Stimulated activated CD4-positive, alpha-beta T cell treated with anti-CD3 and anti-CD28 coated beads, Interleukin-4, amount 100 ng/mL, for 48 hours (primary cell): ENCODE measurements around the gene SH3RF3.

Experiments used
- DNase-seq, 2 donors: peaks; one replicate each; pipeline ENCODE4 v3.0.0-alpha.2; 2020; ENCODE audit warnings: low read depth in 2 of 2

SH3RF3 gene

DNA sequence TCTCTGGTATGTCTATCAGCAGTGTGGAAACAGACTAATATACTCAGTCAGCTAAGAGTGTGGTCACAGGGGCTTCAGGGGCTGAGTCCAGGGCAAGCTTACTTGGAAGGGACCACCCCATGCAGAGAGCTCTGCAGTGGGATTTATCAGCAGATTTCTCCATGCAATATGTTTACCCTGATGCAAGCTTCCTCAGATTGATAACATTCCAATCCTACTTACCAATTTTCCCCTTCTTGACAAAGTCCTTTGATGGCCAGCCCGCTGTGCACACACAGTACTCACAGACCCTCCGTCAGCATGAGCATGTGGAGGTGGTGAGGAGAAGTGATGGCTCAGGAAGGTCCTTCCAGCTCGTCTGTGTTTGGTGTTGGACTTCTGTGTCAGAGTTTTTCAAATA, 51.8 kb downstream of the SH3RF3 start:
- no peak for DNase-seq

DNA sequence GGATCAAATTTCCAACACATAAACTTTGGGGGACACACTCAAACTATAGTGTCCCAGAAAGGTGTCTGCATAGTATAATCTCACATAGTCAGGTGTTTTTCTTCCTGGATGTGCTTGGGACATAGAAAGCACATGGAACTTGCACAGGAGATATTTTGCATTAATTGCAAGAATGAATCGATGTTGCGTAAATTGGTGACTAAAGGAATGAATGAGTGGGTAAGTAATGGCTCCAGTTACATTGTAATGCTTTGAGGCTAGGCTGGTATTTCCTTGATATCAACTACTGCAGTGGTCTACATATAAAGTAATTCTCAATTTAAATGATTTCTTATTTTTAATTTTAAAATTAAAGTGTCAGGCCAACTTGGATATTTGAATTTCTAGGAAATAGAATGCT, 53.4 kb downstream of the SH3RF3 start:
- no peak for DNase-seq

DNA sequence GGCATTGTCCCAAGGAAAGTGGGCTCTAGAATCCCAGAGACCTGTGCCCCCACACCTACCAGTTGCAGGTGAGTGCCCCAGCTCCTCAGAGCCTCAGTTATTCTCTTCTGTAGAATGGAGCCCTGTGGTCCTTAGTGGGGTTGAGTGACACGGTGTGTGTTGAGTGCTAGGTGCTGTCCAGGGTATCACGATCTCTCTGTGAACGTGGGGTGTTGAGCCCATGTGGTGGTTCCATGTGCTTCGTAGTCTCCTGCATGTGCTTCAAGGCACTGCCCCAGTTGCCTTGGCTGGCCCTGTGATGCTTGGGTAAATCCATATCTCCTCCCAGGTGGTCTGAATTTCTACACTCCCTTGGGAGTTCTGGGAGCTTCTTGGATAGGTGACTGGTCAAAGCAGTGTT, 54.9 kb downstream of the SH3RF3 start:
- no peak for DNase-seq

DNA sequence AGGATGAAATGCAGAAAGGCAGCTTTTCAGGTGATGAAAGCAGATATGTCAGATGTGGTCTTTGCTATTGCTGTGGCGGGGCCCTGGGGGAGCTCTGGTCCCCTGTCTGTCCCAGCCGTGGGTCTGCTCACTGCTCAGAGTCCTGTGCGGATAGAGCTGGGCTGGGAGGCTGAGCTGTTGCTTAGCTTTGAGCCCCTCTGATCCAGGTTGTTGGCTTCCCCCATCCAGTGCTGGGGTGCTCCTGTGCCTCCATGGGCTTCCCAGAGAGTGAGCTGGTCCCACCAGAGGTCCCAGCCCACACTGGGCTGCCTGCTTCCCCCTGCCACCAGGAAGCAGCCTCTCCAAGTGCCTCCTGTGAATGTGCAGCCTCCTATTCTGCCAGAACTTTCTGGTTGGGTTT, 55.4 kb downstream of the SH3RF3 start:
- DNase-seq: no peak

DNA sequence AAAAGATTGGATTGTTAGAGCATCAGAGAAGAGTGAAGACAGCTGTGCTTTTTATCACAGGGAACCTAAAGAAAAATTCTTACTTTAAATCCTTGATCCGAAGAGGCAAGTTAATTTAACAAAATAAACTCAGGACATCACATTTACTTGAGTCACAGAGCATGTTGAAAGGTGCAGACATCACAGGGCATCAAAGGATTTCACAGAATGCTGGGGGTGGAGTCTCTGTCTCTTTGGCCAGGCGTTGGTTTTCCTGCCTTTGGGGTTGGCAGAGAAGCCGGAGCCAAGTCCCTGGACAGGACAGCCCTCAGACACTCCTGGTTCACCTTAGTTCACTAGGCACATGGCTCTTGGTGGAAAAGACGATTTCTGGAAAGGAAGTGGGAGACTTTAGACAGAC, 56.3 kb downstream of the SH3RF3 start:
- no peak for DNase-seq

DNA sequence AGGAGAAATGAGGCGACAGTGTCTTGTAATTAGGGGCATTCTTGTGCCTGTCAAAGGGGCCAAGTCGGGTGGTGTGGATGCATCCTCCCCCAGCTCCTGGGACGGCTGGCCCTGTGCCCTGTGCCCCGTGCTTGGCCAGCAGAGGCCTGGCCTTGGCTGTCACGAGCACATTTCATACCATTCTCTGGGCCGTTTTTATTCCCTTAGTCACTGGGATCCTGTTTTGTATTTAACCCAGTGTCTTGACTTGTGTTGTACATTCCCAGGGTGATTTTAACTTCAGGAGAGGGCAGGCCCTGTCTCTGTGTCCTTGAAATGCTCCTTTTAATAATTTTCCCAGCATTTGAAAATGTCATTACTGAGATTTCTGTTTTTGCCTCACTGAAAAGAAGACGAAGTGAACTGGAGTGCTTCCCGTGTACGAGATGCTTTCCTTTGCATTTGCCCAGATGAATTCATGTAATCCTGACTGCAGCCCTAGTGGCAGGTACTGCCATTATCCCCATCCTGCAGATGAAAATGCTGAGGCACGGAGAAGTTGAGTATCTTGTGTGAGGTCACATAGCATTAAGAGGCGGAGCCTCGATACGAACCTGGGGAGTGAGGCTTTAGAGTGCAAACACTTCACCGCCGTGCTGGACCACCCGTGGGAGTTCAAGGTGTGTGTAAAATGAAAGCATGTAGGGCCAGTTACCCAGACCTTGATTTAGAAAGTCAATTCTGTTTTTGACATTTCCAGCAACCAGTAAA, 57.0 kb downstream of the SH3RF3 start:
- DNase-seq: no peak

DNA sequence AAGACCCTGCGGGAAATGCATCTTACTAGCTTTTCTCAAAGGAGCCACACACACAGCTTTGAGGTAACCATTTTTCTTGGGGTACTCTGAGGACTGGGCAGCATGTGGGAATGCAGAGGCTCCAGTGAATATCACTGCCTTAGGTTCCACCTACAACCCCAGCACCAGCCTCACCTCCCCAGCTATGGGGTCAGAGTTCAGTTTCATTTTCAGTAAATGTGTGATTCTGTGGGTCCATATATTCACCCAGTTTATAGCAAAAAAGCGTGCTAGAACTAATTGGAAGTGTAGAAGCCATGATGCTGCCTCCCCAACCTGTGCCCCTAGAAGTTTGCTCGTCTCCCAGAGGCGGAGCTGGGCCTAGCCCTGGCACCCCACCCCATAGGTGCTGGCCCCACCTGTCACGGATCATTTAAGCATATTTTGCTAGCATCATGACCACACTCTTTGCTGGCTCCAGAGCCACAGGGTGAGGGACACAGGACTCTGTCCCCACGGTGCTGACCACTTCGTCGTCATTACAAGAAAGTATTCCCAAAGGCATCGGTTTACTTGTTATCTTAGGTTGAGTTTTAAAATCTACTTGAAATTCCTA, 57.7 kb downstream of the SH3RF3 start:
- DNase-seq: no peak

DNA sequence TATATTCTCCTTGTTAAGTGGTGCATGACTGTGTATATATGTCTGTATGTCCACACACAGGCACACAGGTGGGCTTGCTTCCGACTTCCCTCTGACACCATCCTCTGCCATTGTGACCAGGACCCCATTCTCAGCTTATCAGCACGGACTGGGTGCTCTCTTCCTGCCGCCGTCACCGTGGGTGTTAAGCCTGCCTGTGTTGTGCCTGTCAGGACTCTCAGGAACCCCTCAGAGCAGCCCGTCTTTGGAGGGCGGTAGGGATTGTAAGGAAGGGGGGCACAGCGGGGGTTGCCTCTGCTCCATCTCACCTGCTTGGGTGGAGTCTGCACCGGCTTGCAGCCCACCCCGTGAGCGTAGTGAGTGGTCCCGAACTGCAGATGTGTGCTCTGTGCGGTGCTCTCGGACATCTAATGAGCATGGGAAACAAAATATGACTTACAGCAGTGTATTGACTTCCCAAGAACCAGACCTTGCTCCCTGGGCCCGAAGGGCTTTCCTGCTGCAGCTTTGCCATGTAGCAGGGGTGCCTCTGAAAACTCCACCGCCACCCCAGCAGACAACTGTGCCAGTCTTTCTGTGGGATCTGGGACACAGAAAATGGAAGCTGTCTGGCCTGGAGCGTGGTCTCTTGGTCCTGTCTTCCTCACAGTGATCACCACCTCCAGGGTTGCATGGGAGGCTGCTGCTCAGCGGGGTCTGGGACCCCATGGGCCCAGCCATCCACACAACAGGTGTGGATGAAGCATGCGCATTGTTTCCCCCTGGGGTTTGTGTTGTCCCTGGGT, 58.9 kb downstream of the SH3RF3 start:
- DNase-seq: no peak

DNA sequence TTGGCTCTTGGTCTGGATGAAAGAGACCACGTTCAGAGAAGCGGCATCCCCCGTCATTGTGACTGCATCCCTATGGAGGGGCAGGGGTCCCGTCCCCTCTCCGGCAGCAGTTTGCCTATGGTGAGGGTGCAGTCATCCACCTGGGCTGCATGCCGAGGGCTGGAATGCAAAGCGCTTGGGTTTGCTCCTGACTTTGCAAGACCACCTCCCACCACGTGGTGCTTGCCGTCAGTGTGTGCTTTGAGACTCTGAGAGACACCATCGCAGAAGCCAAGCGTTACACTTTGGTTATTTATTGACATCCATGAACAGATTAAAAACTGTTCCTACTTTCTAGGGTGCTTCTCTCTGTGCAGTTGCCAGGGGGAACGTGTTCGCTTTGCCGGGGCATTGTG, 59.5 kb downstream of the SH3RF3 start:
- DNase-seq: no peak

DNA sequence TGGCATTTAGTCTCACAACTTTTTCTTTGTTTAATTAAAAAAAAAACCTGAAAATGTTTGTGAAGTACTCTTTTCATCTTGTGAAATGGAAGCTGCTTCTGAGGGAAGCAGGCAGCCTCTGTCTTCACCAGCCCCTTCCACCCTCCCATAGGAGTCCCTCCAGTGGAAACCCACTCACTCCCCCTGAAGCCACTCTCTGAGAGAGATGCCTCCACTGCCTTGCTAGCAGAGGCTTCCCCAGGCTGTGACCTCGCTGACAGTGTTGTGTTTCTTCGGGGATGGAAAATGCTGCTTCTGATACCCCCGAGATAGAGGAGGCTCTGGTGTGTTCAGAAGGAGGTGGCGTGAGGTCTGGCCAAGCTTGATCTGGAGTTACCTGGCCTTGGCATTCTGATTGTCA, 59.9 kb downstream of the SH3RF3 start:
- no peak for DNase-seq

DNA sequence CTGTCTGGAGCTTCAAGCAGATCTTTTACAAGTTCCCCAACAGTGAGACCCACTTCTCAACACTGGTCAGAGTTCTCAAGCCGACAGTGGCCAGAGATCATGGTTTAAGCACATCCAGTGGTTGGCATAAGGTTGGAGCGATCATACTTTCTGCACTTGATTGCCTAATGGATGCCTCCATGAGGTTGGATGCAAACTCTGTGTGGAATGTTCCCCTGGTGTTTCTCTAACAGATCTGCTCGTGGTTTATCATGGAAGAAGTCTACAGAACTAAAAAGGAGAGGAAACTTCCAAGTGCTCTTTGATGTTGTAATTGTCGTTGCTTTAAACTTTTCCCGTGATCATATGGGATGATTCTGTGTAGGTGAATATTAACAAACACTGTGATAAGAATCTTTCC, 60.7 kb downstream of the SH3RF3 start:
- no peak for DNase-seq

DNA sequence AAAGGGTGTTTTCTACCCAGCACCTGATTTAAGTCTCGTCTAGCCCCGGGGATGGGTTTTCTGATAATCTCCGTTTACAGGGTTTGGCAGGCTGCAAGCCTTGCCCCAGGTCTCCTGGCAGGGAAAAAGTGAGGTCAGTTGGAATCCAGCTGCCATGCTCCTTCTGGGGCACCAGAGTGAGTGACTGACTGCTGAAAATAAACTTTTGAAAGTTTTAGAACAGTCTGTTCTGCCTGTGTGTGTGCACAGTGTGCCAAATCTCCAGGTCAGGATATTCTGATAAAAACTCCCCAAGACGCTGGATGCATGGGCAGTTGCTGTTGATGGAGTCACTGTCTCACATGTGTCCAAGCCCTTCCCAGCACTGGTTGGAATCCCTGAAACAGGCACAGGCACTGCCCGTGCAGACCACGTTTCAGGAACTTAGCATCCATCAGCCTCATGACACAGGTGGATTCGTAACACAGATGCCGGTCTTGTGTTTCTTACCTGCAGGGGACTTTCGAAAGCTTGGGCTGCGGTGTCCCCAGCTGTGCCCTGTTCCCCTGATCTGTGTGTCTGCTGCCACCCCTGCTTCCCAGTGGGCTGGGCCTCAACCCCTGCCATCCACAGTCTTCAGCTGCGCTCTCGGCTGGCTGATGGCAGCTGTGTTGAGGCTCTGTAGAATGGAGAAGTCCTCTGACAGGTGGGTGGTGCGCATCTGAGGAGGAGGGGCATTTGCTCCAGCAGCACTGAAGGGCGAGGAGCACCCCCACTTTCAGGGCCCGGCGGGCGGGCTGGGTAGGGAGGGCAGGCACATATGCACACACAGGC, 65.0 kb downstream of the SH3RF3 start:
- DNase-seq: no peak

DNA sequence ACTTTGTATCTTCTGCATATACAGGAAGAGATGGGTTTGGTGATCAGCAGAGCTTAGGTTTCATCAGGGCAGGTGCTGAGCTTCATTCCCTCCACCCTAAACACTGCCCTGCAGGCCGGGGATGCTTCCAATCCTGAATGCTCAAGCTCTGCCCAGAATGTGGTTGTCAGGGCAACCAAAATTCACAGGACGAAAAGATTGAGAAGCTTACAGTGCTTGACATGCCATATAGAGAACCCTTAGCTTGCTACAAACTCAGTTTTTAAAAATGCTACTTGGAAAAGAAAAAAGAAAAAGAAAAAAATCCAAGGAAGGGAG, 65.6 kb downstream of the SH3RF3 start:
- no peak for DNase-seq

DNA sequence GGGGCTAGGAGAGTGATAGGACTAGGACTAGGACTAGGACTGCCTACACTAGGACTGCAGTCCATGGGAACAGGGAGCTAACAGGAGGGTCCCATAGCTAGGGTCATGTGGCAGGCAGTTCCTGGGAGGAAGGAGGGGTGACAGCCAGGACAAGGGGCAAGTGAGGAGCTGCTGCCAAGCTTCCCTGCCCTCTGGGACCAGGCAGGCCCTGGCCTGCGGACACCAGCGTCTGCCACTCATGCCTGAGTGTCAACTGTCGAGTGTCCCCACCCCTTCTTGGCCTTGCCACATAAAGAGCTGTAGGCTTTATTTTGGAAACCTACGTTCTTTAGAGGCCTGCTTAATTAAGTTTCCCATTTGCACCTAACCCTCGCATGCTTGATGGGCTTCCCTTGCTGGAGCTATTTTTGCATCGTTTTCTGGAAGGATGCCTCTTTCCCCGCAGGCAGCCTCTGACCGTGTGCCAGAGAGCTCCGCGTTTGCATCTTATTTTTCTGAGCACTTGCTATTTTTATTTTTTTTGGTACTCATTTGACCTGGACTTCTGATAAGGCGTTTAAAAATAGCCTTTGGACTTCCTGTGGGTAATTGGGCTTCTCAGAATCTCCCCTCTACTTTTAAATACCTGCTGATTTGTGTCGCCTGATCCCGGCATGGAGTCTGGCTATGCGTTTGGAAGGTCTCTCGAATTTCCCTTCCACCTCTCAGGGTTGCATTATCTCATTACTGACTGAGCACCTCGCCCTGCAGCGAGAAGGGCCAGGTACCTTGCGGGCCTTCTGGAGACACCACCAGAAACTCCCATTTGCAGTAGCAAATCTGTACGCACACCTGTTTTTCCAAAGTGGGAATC, 66.4 kb downstream of the SH3RF3 start:
- DNase-seq: no peak

DNA sequence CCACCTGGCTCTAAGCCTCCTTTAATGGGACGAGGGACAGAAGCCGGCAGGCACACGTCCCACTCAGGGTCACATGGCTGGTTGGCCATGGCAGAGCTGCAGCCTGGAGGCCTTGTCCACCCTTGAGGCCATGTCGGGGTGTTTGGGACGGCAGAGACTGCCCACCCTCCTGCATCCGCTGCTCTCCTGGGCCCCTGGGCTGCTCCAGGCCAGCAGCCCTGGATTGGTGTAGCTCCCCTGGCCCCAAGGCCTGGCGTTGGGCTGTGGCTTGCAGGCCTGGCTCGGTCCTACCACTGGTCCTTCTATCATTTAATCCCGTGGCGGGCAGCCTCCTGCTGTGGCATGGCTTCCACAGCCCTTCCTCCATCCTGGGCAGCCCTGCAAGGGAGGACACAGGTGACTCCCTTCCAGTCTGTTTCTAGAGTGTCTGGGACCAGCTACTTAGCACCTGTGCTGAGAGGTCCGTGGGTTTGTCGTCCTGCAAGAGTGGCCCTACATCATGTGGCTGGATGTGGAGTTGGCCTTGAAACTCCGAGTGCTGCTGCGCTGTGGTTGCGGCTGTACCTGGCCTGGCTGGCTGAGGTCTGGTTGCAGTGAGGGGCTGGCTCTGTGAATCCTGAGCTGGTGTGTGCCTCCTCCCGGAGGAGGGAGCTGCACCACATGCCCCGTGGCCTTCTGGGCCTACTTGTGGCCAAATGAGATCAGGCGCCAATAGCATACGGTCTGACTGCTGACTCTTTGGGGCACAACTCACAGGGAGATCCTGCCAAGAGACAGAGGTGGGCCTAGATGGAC, 67.3 kb downstream of the SH3RF3 start:
- DNase-seq: no peak

DNA sequence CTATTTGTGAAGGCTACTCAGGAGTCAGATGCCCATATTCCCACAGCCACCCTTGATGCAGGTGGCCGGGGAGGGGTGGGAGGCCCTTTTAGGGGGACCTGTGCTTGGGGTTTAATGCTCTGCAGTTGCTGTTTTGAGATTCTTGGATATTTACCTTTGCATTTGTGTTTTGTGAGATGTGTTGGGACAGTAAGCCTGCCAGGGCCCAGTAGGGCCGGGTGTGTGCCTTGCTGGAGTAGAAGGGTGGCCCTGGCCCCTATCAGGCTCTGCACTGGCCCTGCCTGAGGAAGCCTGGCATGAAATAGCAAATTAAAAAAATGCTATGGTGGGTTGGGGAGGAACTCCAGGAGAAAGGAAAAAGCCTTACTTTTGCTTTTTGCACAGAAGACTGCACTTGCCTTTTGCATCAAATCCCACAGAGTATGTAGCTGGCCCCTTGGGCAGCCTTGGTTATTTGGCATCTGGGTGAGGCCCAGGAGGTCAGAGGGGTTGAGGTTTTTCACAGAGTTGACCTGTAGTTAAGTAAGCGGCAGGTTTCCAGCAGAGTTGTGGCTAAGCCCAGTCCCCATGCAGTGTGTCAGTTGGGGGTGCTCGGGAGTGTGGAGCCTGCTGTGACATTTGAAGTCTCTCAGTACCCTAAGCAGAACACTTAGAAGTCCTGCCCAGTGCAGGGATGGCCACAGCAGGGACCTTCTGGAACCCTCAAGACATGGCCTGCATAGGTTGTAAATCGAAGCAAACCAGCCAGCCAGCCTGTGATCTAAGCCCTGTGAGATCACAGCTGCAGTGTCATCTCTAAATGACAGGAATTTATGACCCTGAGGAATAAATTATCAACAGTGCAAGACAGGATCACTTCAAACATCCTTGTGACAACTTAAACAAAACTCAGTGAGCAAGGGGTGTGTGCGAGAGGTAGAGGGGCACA, 68.8 kb downstream of the SH3RF3 start:
- no peak for DNase-seq

DNA sequence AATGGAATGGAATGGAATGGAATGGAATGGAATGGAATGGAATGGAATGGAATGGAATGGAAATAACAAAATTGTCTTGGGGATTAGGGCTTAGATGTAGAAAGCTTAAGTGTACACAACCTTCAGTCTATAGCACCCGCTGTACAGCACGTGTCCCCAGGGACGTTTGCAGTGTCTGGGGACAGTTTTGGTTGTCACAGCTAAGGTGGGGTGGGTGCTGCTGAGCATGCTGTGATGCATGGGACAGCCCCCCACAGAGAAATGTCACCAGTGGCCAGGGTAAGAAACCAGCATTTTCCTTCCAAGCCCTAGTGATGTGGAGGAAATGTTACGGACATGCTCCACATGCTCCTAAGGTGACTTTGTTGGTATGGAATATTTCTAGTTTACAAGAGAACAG, 70.8 kb downstream of the SH3RF3 start:
- no peak for DNase-seq

DNA sequence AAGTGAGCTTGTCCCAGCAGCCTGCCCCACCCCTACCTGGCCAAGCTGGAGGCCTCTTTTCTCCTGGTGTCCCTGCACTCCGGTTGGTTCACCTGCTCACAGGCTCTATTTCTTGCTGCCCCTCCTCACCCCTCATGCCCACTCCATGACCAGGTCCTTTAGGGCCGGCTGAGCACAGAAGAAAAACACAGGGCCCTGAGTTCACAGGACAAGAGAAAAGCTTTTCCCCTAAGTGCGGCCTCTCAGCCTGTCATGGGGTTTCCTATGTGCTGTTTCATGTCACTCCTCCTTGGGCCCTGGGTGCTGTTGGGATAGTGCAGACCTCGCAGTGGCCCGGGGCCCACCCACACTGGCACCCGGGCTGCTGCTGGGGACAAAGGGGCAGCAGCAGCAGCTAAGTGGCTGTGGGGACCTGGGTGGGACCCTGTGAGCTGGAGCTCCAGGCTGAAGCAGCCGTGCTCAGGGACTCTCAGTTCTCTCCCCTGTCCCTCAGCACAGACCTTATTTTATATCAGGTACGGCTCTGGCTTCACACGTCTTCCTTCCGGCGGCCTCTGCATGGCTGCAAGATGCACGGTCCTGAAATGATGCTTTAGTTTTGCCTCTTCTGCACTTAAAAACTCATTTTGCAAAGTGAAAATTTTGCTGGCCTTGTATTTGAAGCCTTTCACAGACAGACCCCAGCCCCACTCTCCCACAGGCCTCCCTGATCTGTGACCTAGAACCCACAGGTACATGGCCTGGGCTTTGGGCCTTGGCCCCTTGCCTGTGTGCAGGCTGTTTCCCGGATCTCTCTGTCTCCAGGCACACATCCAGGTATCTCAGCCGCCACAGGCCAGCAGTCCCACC, 71.8 kb downstream of the SH3RF3 start:
- no peak for DNase-seq
